Fibroblast of lung (primary cell): ENCODE results near the gene ARHGEF38.

Experiments
- EZH2 ChIP-seq: IDR thresholded peaks from 2 replicates; pipeline ENCODE4 v1.5.1; 2012; ENCODE audit warnings: low read length, control low read depth, mild to moderate bottlenecking; ENCODE audit errors: missing control alignments
- TF ChIP-seq, protein P1 (sequence below), 2 donors: IDR thresholded peaks in 1 of 2; conservative IDR thresholded peaks in 1 of 2; 1 replicate in 1 of 2; 2 replicates in 1 of 2; pipeline ENCODE4 v1.5.1; 2011 to 2012; ENCODE audit warnings: low read length in 2 of 2, control low read depth in 1 of 2, inconsistent platforms in 1 of 2, low read depth in 1 of 2, mild to moderate bottlenecking in 1 of 2

DNA sequence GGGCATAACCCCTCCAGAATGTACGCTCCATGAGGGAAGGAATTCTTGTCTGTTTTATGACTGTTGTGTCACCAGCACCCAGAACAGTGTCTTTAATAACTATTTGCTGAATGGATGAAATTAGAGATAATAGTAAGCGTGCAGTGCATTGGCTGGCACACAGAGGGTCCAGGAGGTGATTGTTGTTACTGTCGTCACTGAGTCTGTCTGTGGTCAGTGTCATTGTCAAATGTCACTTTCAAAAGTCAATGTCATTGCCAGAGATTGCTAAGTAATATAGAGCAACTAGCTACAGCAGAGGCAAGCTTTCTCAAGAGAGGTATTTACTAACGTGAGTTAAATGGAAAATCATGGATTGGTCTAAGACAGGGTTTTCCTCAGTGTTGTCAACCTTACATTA lies 70.7 kb downstream of the ARHGEF38 start:
- TF ChIP-seq, protein P1, sequence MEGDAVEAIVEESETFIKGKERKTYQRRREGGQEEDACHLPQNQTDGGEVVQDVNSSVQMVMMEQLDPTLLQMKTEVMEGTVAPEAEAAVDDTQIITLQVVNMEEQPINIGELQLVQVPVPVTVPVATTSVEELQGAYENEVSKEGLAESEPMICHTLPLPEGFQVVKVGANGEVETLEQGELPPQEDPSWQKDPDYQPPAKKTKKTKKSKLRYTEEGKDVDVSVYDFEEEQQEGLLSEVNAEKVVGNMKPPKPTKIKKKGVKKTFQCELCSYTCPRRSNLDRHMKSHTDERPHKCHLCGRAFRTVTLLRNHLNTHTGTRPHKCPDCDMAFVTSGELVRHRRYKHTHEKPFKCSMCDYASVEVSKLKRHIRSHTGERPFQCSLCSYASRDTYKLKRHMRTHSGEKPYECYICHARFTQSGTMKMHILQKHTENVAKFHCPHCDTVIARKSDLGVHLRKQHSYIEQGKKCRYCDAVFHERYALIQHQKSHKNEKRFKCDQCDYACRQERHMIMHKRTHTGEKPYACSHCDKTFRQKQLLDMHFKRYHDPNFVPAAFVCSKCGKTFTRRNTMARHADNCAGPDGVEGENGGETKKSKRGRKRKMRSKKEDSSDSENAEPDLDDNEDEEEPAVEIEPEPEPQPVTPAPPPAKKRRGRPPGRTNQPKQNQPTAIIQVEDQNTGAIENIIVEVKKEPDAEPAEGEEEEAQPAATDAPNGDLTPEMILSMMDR (conservative IDR thresholded peaks at IDR 0.05 in 1 of 2, IDR thresholded peaks at IDR 0.05 in 1 of 2; ENCODE audit: low read depth in 1 of 2, low read length in 2 of 2), result no peak
- no peak for TF ChIP-seq EZH2
